HepG2 (cell line): ENCODE measurements around the gene CCT5. TPM values are rescaled to one million over a fixed set of nuclear protein-coding genes. Genes with fewer than 3 reads are reported as not detected.

Source experiments
- ATAC-seq: fragments of 200-7000 bp; cut with Tn5 transposase; 3 replicates; pipeline ENCODE4 v1.9.1; 2020; ENCODE audit warnings: mild to moderate bottlenecking, moderate library complexity
- BruUV-seq: library from RNA; stranded (reverse); fragments of 400-500 nt; replicated peaks from 2 replicates; lab custom pipeline; 2021; lab: Mats Ljungman, UMichigan
- CTCF ChIA-PET: fragments of 300-600 bp; formaldehyde crosslinking; extraction: SDS; loops from one replicate; lab custom pipeline; 2021; ENCODE audit warnings: low total read pairs, inconsistent platforms, low intra/inter-chr PET ratio; lab: Yijun Ruan, JAX
- POLR2A ChIA-PET: fragments of 350-600 bp; sonication (Branson Sonifier 250); formaldehyde crosslinking; loops from one replicate; lab custom pipeline; 2020; ENCODE audit warnings: antibody characterized with exemption, inconsistent platforms; lab: Yijun Ruan, JAX
- DNase-seq: peaks from one replicate; pipeline ENCODE4 v3.0.0-alpha.2; 2015; ENCODE audit warnings: low spot score
- FAIRE-seq: peaks from 3 replicates; lab custom pipeline; 2011; peaks lifted over from hg19 to GRCh38; lab: Jason Lieb, UNC
- H2AFZ ChIP-seq: one replicate; pipeline ENCODE4 v1.6.1; 2011; ENCODE audit warnings: low read length, inconsistent platforms
- H3K27ac ChIP-seq: fragments of 300-600 bp; 3 replicates; pipeline ENCODE4 v1.8.0; 2011; ENCODE audit warnings: mixed run types, mild to moderate bottlenecking, mixed read lengths, low read length, inconsistent platforms; ENCODE audit not compliant: insufficient read depth; ENCODE audit errors: extremely low read length
- H3K27me3 ChIP-seq, 2 experiments: fragments of 200-600 bp in 1 of 2; 2 replicates in 1 of 2; 3 replicates in 1 of 2; pipeline versions ENCODE4 v1.6.0 to v1.8.0; 2011; ENCODE audit warnings: low read length in 2 of 2, mild to moderate bottlenecking in 2 of 2, moderate library complexity in 2 of 2, inconsistent platforms in 1 of 2; ENCODE audit not compliant: insufficient read depth in 2 of 2, control insufficient read depth in 1 of 2
- H3K36me3 ChIP-seq, 2 experiments: fragments of 200-600 bp in 1 of 2; replicated peaks in 1 of 2; 2 replicates in 1 of 2; 3 replicates in 1 of 2; pipeline versions ENCODE4 v1.5.1 to v1.8.0; 2011; ENCODE audit warnings: low read length in 2 of 2, inconsistent platforms in 1 of 2; ENCODE audit not compliant: insufficient read depth in 2 of 2, control insufficient read depth in 1 of 2
- H3K4me1 ChIP-seq: 2 replicates; pipeline ENCODE4 v1.5.1; 2012; ENCODE audit warnings: low read length, inconsistent platforms; ENCODE audit not compliant: insufficient read depth
- H3K4me2 ChIP-seq: 2 replicates; pipeline ENCODE4 v1.6.0; 2011; ENCODE audit warnings: low read depth, low read length, inconsistent platforms
- H3K4me3 ChIP-seq, 3 experiments: fragments of 200-600 bp in 1 of 3; sonication (generic), shearing (Covaris generic) in 1 of 3; replicated peaks in 1 of 3; 2 replicates each; pipeline ENCODE4 v1.5.1; 2011 to 2016; ENCODE audit warnings: low read length in 3 of 3, inconsistent platforms in 2 of 3, low read depth in 2 of 3, mild to moderate bottlenecking in 2 of 3, control low read depth in 1 of 3, mixed read lengths in 1 of 3; ENCODE audit not compliant: insufficient read depth in 1 of 3
- H3K79me2 ChIP-seq: one replicate; pipeline ENCODE4 v1.6.1; 2011; ENCODE audit warnings: low read length, inconsistent platforms; ENCODE audit not compliant: insufficient read depth
- H3K9ac ChIP-seq: 2 replicates; pipeline ENCODE4 v1.6.0; 2011; ENCODE audit warnings: mild to moderate bottlenecking, low read depth, low read length, inconsistent platforms; ENCODE audit not compliant: insufficient read depth
- H3K9me3 ChIP-seq: 2 replicates; pipeline ENCODE4 v1.5.1; 2012; ENCODE audit warnings: mild to moderate bottlenecking, low read length
- H4K20me1 ChIP-seq: 2 replicates; pipeline ENCODE4 v1.6.0; 2011; ENCODE audit warnings: inconsistent platforms, mild to moderate bottlenecking, low read length, moderate library complexity; ENCODE audit not compliant: insufficient read depth
- AGO2 ChIP-seq: fragments of 200-400 bp; formaldehyde crosslinking; optimal IDR thresholded peaks from 2 replicates; pipeline ENCODE3; 2017; ENCODE audit warnings: mild to moderate bottlenecking, low read depth, low read length, moderate library complexity
- BCL3 ChIP-seq: sonication (generic); formaldehyde crosslinking; IDR thresholded peaks from 2 replicates; pipeline ENCODE4 v1.5.1; 2020; ENCODE audit warnings: mild to moderate bottlenecking, missing genetic modification reagents, moderate library complexity
- DMAP1 ChIP-seq: IDR thresholded peaks from 2 replicates; pipeline ENCODE4 v1.6.1; 2016
- GRHL1 ChIP-seq: sonication (generic); formaldehyde crosslinking; conservative IDR thresholded peaks from 2 replicates; pipeline ENCODE4 v1.8.0; 2022; ENCODE audit warnings: missing genetic modification reagents
- POLR2A ChIP-seq, 2 experiments: IDR thresholded peaks; 2 replicates each; pipeline ENCODE4 v1.6.1; 2011; ENCODE audit warnings: low read depth in 2 of 2, low read length in 2 of 2, mild to moderate bottlenecking in 1 of 2, moderate library complexity in 1 of 2; ENCODE audit not compliant: insufficient read depth in 1 of 2
- POLR2AphosphoS2 ChIP-seq: IDR thresholded peaks from 2 replicates; pipeline ENCODE4 v1.6.1; 2011; ENCODE audit warnings: low read depth, low read length, improper control_type of control experiment
- POLR2AphosphoS5 ChIP-seq: IDR thresholded peaks from 2 replicates; pipeline ENCODE4 v1.6.1; 2012; ENCODE audit warnings: low read depth, low read length
- POLR2G ChIP-seq: fragments of 200-400 bp; formaldehyde crosslinking; IDR thresholded peaks from 2 replicates; pipeline ENCODE4 v1.6.1; 2018; ENCODE audit warnings: mild to moderate bottlenecking, low read depth, low read length, moderate library complexity
- RBM22 ChIP-seq: fragments of 200-400 bp; formaldehyde crosslinking; optimal IDR thresholded peaks from 2 replicates; pipeline ENCODE3; 2017; ENCODE audit warnings: mild to moderate bottlenecking, low read length, moderate library complexity
- RFX3 ChIP-seq: IDR thresholded peaks from 2 replicates; pipeline ENCODE4 v1.6.1; 2016; ENCODE audit warnings: missing biosample characterization, missing genetic modification reagents
- RNF2 ChIP-seq: fragments of 450-650 bp; conservative IDR thresholded peaks from 2 replicates; pipeline ENCODE4 v1.6.1; 2016; ENCODE audit warnings: low read depth
- ZNF124 ChIP-seq: sonication (generic); formaldehyde crosslinking; IDR thresholded peaks from 2 replicates; pipeline ENCODE4 v1.4.0; 2020; ENCODE audit warnings: missing genetic modification reagents
- ZNF337 ChIP-seq: sonication (generic); formaldehyde crosslinking; IDR thresholded peaks from 2 replicates; pipeline ENCODE4 v1.5.1; 2020; ENCODE audit warnings: missing genetic modification reagents, low read depth, mild to moderate bottlenecking, borderline replicate concordance
- ZNF510 ChIP-seq: sonication (generic); formaldehyde crosslinking; IDR thresholded peaks from 2 replicates; pipeline ENCODE4 v1.4.0; 2020; ENCODE audit warnings: low read depth, mild to moderate bottlenecking, missing genetic modification reagents
- ZNF7 ChIP-seq: IDR thresholded peaks from 2 replicates; pipeline ENCODE4 v1.6.1; 2016; ENCODE audit warnings: missing biosample characterization, missing genetic modification reagents
- ZNF773 ChIP-seq: sonication (generic); formaldehyde crosslinking; IDR thresholded peaks from 2 replicates; pipeline ENCODE4 v1.4.0; 2020; ENCODE audit warnings: missing genetic modification reagents, borderline replicate concordance
- WGBS: methylation state at CpG from one replicate; pipeline ENCODE4 v1.1.6; 2017; ENCODE audit warnings: low lambda C conversion rate; 5-methylcytosine and 5-hydroxymethylcytosine counted together
- in situ Hi-C: cut with HindIII; loops from 2 replicates; pipeline ENCODE4 v1.10.0; 2017; ENCODE audit warnings: low pct_unique_long_range_greater_than_20kb; ENCODE audit not compliant: extremely low pct_ligation_motif_present
- intact Hi-C: fragments of 100-400 bp; cut with micrococcal nuclease; formaldehyde crosslinking; loops from one replicate; pipeline ENCODE4 v1.10.0; 2022; ENCODE audit not compliant: unreplicated experiment
- polyA plus RNA-seq, 8 experiments: library from polyadenylated mRNA; depleted of rRNA in 3 of 8; stranded (reverse) in 7 of 8; unstranded in 1 of 8; fragments of >200 nt; fragmentation: Illumina TruSeq in 4 of 8; extraction: Trizol in 4 of 8; gene quantifications; 2 replicates each; pipeline versions ENCODE4 v1.2.1 to v1.2.3, GENCODE V29; 2011 to 2016; ENCODE audit warnings: low read depth in 4 of 8, missing spikeins in 1 of 8, mixed read lengths in 1 of 8; ENCODE audit not compliant: insufficient read depth in 1 of 8
- total RNA-seq, 5 experiments: library from RNA; depleted of rRNA; stranded (reverse); fragments of >200 nt; fragmentation: Illumina TruSeq; extraction: Trizol; gene quantifications; 2 replicates each; pipeline ENCODE4 v1.2.3, GENCODE V29; 2016; ENCODE audit warnings: low read depth in 1 of 5
- TF ChIP-seq, protein P1 (sequence below): sonication (generic); formaldehyde crosslinking; IDR thresholded peaks from 2 replicates; pipeline ENCODE4 v1.4.0; 2020; ENCODE audit warnings: low read depth, mild to moderate bottlenecking, missing genetic modification reagents
- TF ChIP-seq, protein P2 (sequence below): sonication (generic); formaldehyde crosslinking; IDR thresholded peaks from 2 replicates; pipeline ENCODE4 v1.9.0; 2021; ENCODE audit warnings: missing genetic modification reagents, mild to moderate bottlenecking, borderline replicate concordance

The CCT5 gene
- total and polyA plus RNA-seq, 2 of the 13 experiments (the other 11 are each of a cell fraction or from before 2014, with no cell fraction given), result 319 to 708 TPM

- no TSS peak for BruUV-seq
- H3K9ac ChIP-seq, result no peak overlapping the region
- H3K4me2 ChIP-seq, result no peak overlapping the region
- in situ Hi-C loops, result no loop called here
- peaks cover 12% of the 10 kb centered on the region for H3K4me1 ChIP-seq
- DNase-seq (no peak), ATAC-seq (peak; percentile 32), FAIRE-seq (no peak)
- H3K9me3 ChIP-seq, result no peaks in the 10 kb centered on the region
- H3K4me3 ChIP-seq, result no peak overlapping the region
- POLR2A ChIA-PET, result interaction anchor here (1.3 to 1.4 kb wide), 2 partner anchors 15 to 18 kb away, joined by 3 to 5 read pairs; partner anchors contain the start of genes ATPSCKMT and CCT5
- no peaks in the 10 kb centered on the region for H3K27me3 ChIP-seq
- peaks cover 20 to 48% of the 10 kb centered on the region in 2 experiments for H3K36me3 ChIP-seq
- H2AFZ ChIP-seq, result no peak overlapping the region
- CTCF ChIA-PET, result no interaction called here
- peaks cover 4% of the 10 kb centered on the region; the same call in 1 of the 2 replicates for H4K20me1 ChIP-seq
- H3K79me2 ChIP-seq, result no peaks in the 10 kb centered on the region
- no peak overlapping the region for H3K27ac ChIP-seq
- 68% methylated on average over 6 of the region's 6 CpGs for WGBS
- intact Hi-C loops, result no loop called here
- TF ChIP-seq POLR2G (peak; percentile 40; the same call in 1 of the 2 replicates), ZNF7 (CRISPR knock-in tag) (no peak), BCL3 (CRISPR knock-in tag) (no peak), POLR2AphosphoS5 (peak; percentile 43), GRHL1 (no peak), ZNF337 (CRISPR knock-in tag) (no peak), RNF2 (no peak), POLR2AphosphoS2 (peak; percentile 66; the same call in 1 of the 2 replicates), ZNF124 (no peak), RBM22 (peak; percentile 74), POLR2A (IDR thresholded peaks at IDR 0.05; ENCODE audit: insufficient read depth in 1 of 2, low read depth in 2 of 2, low read length in 2 of 2) (peak in 1 of 2 experiments; percentile 49; a peak in 3 of 4 replicates), DMAP1 (CRISPR knock-in tag) (no peak), ZNF773 (CRISPR knock-in tag) (no peak), AGO2 (peak; percentile 68), RFX3 (CRISPR knock-in tag) (no peak), ZNF510 (CRISPR knock-in tag) (no peak)
- TF ChIP-seq, protein P1, sequence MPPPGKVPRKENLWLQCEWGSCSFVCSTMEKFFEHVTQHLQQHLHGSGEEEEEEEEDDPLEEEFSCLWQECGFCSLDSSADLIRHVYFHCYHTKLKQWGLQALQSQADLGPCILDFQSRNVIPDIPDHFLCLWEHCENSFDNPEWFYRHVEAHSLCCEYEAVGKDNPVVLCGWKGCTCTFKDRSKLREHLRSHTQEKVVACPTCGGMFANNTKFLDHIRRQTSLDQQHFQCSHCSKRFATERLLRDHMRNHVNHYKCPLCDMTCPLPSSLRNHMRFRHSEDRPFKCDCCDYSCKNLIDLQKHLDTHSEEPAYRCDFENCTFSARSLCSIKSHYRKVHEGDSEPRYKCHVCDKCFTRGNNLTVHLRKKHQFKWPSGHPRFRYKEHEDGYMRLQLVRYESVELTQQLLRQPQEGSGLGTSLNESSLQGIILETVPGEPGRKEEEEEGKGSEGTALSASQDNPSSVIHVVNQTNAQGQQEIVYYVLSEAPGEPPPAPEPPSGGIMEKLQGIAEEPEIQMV (CRISPR knock-in tag), result no peak
- TF ChIP-seq, protein P2, sequence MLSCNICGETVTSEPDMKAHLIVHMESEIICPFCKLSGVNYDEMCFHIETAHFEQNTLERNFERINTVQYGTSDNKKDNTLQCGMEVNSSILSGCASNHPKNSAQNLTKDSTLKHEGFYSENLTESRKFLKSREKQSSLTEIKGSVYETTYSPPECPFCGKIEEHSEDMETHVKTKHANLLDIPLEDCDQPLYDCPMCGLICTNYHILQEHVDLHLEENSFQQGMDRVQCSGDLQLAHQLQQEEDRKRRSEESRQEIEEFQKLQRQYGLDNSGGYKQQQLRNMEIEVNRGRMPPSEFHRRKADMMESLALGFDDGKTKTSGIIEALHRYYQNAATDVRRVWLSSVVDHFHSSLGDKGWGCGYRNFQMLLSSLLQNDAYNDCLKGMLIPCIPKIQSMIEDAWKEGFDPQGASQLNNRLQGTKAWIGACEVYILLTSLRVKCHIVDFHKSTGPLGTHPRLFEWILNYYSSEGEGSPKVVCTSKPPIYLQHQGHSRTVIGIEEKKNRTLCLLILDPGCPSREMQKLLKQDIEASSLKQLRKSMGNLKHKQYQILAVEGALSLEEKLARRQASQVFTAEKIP (CRISPR knock-in tag), result no peak
Observed at GRCh38 chr5:10265245-10266109, 15.4 kb downstream of the CCT5 start.
